HepG2 (cell line): Measurements from ENCODE around the gene ABCC12. TPM values are rescaled to one million over a fixed set of nuclear protein-coding genes. Genes with fewer than 3 reads are reported as not detected.

ENCODE experiments used
- AGO1 ChIP-seq: fragments of 200-400 bp; formaldehyde crosslinking; IDR thresholded peaks from 2 replicates; pipeline ENCODE4 v1.6.1; 2017; ENCODE audit warnings: mild to moderate bottlenecking, low read depth, low read length, moderate library complexity; ENCODE audit not compliant: poor library complexity, severe bottlenecking
- BORCS8-MEF2B ChIP-seq: sonication (generic); formaldehyde crosslinking; IDR thresholded peaks from 2 replicates; pipeline ENCODE4 v1.8.0; 2022; ENCODE audit warnings: mild to moderate bottlenecking, missing genetic modification reagents
- EP300 ChIP-seq, 3 experiments: sonication (generic) in 1 of 3; formaldehyde crosslinking in 1 of 3; IDR thresholded peaks; 2 replicates each; pipeline versions ENCODE4 v1.5.1 to v1.6.1; 2011 to 2020; ENCODE audit warnings: low read depth in 2 of 3, low read length in 2 of 3, borderline replicate concordance in 1 of 3, improper control_type of control experiment in 1 of 3, mild to moderate bottlenecking in 1 of 3, missing genetic modification reagents in 1 of 3, moderate library complexity in 1 of 3
- FOSL1 ChIP-seq: sonication (generic); formaldehyde crosslinking; IDR thresholded peaks from 2 replicates; pipeline ENCODE4 v1.9.0; 2021; ENCODE audit warnings: missing genetic modification reagents, borderline replicate concordance
- GLI4 ChIP-seq: sonication (generic); formaldehyde crosslinking; IDR thresholded peaks from 2 replicates; pipeline ENCODE4 v1.5.1; 2020; ENCODE audit warnings: missing genetic modification reagents, mild to moderate bottlenecking, moderate library complexity, borderline replicate concordance
- GTF2F1 ChIP-seq: fragments of 150-350 bp; IDR thresholded peaks from 2 replicates; pipeline ENCODE4 v1.6.1; 2014; ENCODE audit warnings: low read length
- HDAC2 ChIP-seq: sonication (generic); formaldehyde crosslinking; IDR thresholded peaks from 2 replicates; pipeline ENCODE4 v1.4.0; 2020; ENCODE audit warnings: missing genetic modification reagents
- HMG20A ChIP-seq: IDR thresholded peaks from 2 replicates; pipeline ENCODE4 v1.6.1; 2016; ENCODE audit warnings: borderline replicate concordance
- MYC ChIP-seq: sonication (generic); formaldehyde crosslinking; IDR thresholded peaks from 2 replicates; pipeline ENCODE4 v1.9.0; 2021; ENCODE audit warnings: missing genetic modification reagents, borderline replicate concordance
- NFIC ChIP-seq: IDR thresholded peaks from 2 replicates; pipeline ENCODE4 v1.6.1; 2012; ENCODE audit warnings: mild to moderate bottlenecking, low read length, inconsistent platforms
- NRL ChIP-seq: sonication (generic); formaldehyde crosslinking; IDR thresholded peaks from 2 replicates; pipeline ENCODE4 v1.5.0; 2020; ENCODE audit warnings: missing genetic modification reagents, mild to moderate bottlenecking, moderate library complexity, borderline replicate concordance
- RXRB ChIP-seq: IDR thresholded peaks from 2 replicates; pipeline ENCODE4 v1.6.1; 2016; ENCODE audit warnings: borderline replicate concordance, missing genetic modification reagents, missing compliant biosample characterization
- SIX4 ChIP-seq: sonication (generic); formaldehyde crosslinking; IDR thresholded peaks from 2 replicates; pipeline ENCODE4 v1.4.0; 2020; ENCODE audit warnings: missing genetic modification reagents
- SOX5 ChIP-seq: IDR thresholded peaks from 2 replicates; pipeline ENCODE4 v1.6.1; 2016; ENCODE audit warnings: borderline replicate concordance
- SP140L ChIP-seq: sonication (generic); formaldehyde crosslinking; IDR thresholded peaks from 2 replicates; pipeline ENCODE4 v1.4.0; 2020; ENCODE audit warnings: missing genetic modification reagents, borderline replicate concordance
- TBX2 ChIP-seq: sonication (generic); formaldehyde crosslinking; IDR thresholded peaks from 2 replicates; pipeline ENCODE4 v1.5.0; 2020; ENCODE audit warnings: missing genetic modification reagents, mild to moderate bottlenecking, borderline replicate concordance
- ZNF567 ChIP-seq: sonication (generic); formaldehyde crosslinking; IDR thresholded peaks from 2 replicates; pipeline ENCODE4 v1.8.1; 2023; ENCODE audit warnings: mild to moderate bottlenecking, missing genetic modification reagents, borderline replicate concordance
- ZNF619 ChIP-seq: sonication (generic); formaldehyde crosslinking; IDR thresholded peaks from 2 replicates; pipeline ENCODE4 v1.4.0; 2020; ENCODE audit warnings: mild to moderate bottlenecking, missing genetic modification reagents
- ZNF761 ChIP-seq: sonication (generic); formaldehyde crosslinking; conservative IDR thresholded peaks from 2 replicates; pipeline ENCODE4 v1.4.0; 2020; ENCODE audit warnings: mild to moderate bottlenecking, missing genetic modification reagents
- ZNF788 ChIP-seq: sonication (generic); formaldehyde crosslinking; IDR thresholded peaks from 2 replicates; pipeline ENCODE4 v1.5.0; 2020; ENCODE audit warnings: mild to moderate bottlenecking, missing genetic modification reagents, borderline replicate concordance
- polyA plus RNA-seq, 8 experiments: library from polyadenylated mRNA; depleted of rRNA in 3 of 8; stranded (reverse) in 7 of 8; unstranded in 1 of 8; fragments of >200 nt; fragmentation: Illumina TruSeq in 4 of 8; extraction: Trizol in 4 of 8; gene quantifications; 2 replicates each; pipeline versions ENCODE4 v1.2.1 to v1.2.3, GENCODE V29; 2011 to 2016; ENCODE audit warnings: low read depth in 4 of 8, missing spikeins in 1 of 8, mixed read lengths in 1 of 8; ENCODE audit not compliant: insufficient read depth in 1 of 8
- total RNA-seq, 5 experiments: library from RNA; depleted of rRNA; stranded (reverse); fragments of >200 nt; fragmentation: Illumina TruSeq; extraction: Trizol; gene quantifications; 2 replicates each; pipeline ENCODE4 v1.2.3, GENCODE V29; 2016; ENCODE audit warnings: low read depth in 1 of 5
- TF ChIP-seq, protein P1 (sequence below): sonication (generic); formaldehyde crosslinking; IDR thresholded peaks from 2 replicates; pipeline ENCODE4 v1.8.0; 2022; ENCODE audit warnings: missing genetic modification reagents, mild to moderate bottlenecking, moderate library complexity, borderline replicate concordance
- TF ChIP-seq, protein P2 (sequence below): sonication (generic); formaldehyde crosslinking; IDR thresholded peaks from 2 replicates; pipeline ENCODE4 v1.4.0; 2020; ENCODE audit warnings: mild to moderate bottlenecking, low read depth, missing genetic modification reagents

The ABCC12 gene
- total and polyA plus RNA-seq, 2 of the 13 experiments (the other 11 are each of a cell fraction or from before 2014, with no cell fraction given), result not detected

DNA sequence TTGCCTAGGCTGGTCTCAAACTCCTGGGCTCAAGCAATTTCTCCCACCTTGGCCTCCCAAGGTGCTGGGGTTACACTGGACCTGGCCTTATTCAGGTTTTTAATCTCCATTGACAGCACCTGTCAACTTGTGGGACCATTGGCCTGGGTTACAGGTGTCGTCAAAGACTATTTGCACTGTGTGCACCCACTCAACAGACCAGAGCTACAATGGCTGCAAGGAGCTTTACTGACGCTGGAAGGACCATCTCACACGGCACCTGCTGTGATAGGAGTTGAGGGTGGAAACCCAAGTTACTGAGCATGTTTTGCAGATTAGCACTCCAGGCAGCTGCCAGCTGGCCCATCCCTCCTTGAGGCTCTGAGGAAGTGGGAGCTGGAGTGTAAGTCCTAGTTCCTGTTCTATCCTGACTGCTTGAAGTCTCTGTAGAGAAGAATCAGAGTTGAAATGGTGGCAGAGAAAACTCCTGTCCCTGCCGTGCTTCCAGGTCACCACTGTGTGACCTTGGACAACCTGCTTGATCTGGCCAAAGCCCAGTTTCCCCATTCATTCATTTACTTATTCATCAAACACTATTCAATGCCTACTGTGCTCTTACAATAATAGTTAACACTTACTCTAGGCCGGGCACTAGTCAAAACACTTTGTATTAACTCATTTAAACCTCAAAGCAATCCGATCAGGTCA lies 45.9 kb upstream of the ABCC12 start (continued):
- TF ChIP-seq, protein P1, sequence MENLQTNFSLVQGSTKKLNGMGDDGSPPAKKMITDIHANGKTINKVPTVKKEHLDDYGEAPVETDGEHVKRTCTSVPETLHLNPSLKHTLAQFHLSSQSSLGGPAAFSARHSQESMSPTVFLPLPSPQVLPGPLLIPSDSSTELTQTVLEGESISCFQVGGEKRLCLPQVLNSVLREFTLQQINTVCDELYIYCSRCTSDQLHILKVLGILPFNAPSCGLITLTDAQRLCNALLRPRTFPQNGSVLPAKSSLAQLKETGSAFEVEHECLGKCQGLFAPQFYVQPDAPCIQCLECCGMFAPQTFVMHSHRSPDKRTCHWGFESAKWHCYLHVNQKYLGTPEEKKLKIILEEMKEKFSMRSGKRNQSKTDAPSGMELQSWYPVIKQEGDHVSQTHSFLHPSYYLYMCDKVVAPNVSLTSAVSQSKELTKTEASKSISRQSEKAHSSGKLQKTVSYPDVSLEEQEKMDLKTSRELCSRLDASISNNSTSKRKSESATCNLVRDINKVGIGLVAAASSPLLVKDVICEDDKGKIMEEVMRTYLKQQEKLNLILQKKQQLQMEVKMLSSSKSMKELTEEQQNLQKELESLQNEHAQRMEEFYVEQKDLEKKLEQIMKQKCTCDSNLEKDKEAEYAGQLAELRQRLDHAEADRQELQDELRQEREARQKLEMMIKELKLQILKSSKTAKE, result no peak
- TF ChIP-seq SP140L (CRISPR knock-in tag) (no peak), HMG20A (CRISPR knock-in tag) (no peak), BORCS8-MEF2B (CRISPR knock-in tag) (peak; percentile 55; the same call in 1 of the 2 replicates), TBX2 (CRISPR knock-in tag) (peak; percentile 38; the same call in 1 of the 2 replicates), RXRB (CRISPR knock-in tag) (peak; percentile 10; the same call in 1 of the 2 replicates), NFIC (no peak), GTF2F1 (no peak), EP300 (IDR thresholded peaks at IDR 0.05; ENCODE audit: low read depth in 2 of 2, low read length in 2 of 2) (no peak), EP300 (CRISPR knock-in tag; IDR thresholded peaks at IDR 0.05; ENCODE audit: borderline replicate concordance) (no peak), SOX5 (CRISPR knock-in tag) (0 out of 2 replicates have a peak, but pooled peaks have one; percentile 10), ZNF761 (CRISPR knock-in tag) (no peak), ZNF788 (CRISPR knock-in tag) (no peak), ZNF567 (0 out of 2 replicates have a peak, but pooled peaks have one; percentile 54), NRL (CRISPR knock-in tag) (no peak), HDAC2 (CRISPR knock-in tag) (0 out of 2 replicates have a peak, but pooled peaks have one; percentile 16), MYC (CRISPR knock-in tag) (no peak), SIX4 (no peak), GLI4 (CRISPR knock-in tag) (no peak), ZNF619 (CRISPR knock-in tag) (0 out of 2 replicates have a peak, but pooled peaks have one; percentile 58), FOSL1 (no peak), AGO1 (no peak)
- TF ChIP-seq, protein P2, sequence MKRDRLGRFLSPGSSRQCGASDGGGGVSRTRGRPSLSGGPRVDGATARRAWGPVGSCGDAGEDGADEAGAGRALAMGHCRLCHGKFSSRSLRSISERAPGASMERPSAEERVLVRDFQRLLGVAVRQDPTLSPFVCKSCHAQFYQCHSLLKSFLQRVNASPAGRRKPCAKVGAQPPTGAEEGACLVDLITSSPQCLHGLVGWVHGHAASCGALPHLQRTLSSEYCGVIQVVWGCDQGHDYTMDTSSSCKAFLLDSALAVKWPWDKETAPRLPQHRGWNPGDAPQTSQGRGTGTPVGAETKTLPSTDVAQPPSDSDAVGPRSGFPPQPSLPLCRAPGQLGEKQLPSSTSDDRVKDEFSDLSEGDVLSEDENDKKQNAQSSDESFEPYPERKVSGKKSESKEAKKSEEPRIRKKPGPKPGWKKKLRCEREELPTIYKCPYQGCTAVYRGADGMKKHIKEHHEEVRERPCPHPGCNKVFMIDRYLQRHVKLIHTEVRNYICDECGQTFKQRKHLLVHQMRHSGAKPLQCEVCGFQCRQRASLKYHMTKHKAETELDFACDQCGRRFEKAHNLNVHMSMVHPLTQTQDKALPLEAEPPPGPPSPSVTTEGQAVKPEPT (CRISPR knock-in tag), result no peak
